Smooth muscle cell (in vitro differentiated cells): ENCODE data around the gene COX18. TPM values are rescaled to one million over a fixed set of nuclear protein-coding genes. Genes with fewer than 3 reads are reported as not detected.
A peak's percentile ranks its signal among the peaks of the same experiment; 100 is the strongest.

Experiments
- DNase-seq: peaks from one replicate; lab custom pipeline; 2025; ENCODE audit not compliant: unreplicated experiment; lab: John Stamatoyannopoulos, UW
- H2AFZ ChIP-seq: fragments of 200-600 bp; sonication (generic); 2 replicates; pipeline ENCODE4 v1.6.0; 2016; ENCODE audit warnings: antibody characterized with exemption, low read depth, mild to moderate bottlenecking
- H3F3A ChIP-seq: fragments of 200-600 bp; sonication (generic); 2 replicates; pipeline ENCODE4 v1.6.0; 2017; ENCODE audit warnings: antibody characterized with exemption, low read depth
- H3K27ac ChIP-seq: fragments of 200-600 bp; sonication (generic); 2 replicates; pipeline ENCODE4 v1.5.1; 2016; ENCODE audit warnings: low read depth, mild to moderate bottlenecking
- H3K27me3 ChIP-seq: fragments of 200-600 bp; sonication (generic); 2 replicates; pipeline ENCODE4 v1.6.1; 2016; ENCODE audit warnings: low read depth, mild to moderate bottlenecking
- H3K36me3 ChIP-seq: fragments of 200-600 bp; sonication (generic); 2 replicates; pipeline ENCODE4 v1.5.1; 2016; ENCODE audit warnings: low read depth
- H3K4me1 ChIP-seq: fragments of 200-600 bp; sonication (generic); 2 replicates; pipeline ENCODE4 v1.5.1; 2016; ENCODE audit warnings: low read depth
- H3K4me2 ChIP-seq: fragments of 200-600 bp; sonication (generic); 2 replicates; pipeline ENCODE4 v1.6.0; 2016; ENCODE audit warnings: mild to moderate bottlenecking
- H3K4me3 ChIP-seq: fragments of 200-600 bp; sonication (generic); 2 replicates; pipeline ENCODE4 v1.5.1; 2016; ENCODE audit warnings: mild to moderate bottlenecking
- H3K79me2 ChIP-seq: fragments of 200-600 bp; sonication (generic); 2 replicates; pipeline ENCODE4 v1.6.0; 2016; ENCODE audit warnings: low read depth, mild to moderate bottlenecking
- H3K9ac ChIP-seq: fragments of 200-600 bp; sonication (generic); 2 replicates; pipeline ENCODE4 v1.6.0; 2016; ENCODE audit warnings: low read depth
- H3K9me3 ChIP-seq: fragments of 200-600 bp; sonication (generic); replicated peaks from 2 replicates; pipeline ENCODE4 v1.5.1; 2016; ENCODE audit warnings: low read depth
- H4K20me1 ChIP-seq: fragments of 200-600 bp; sonication (generic); 2 replicates; pipeline ENCODE4 v1.6.0; 2016; ENCODE audit warnings: low read depth
- WGBS: methylation state at CpG from one replicate; pipeline ENCODE4 v1.1.7; 2016; ENCODE audit warnings: low lambda C conversion rate; 5-methylcytosine and 5-hydroxymethylcytosine counted together
- polyA plus RNA-seq: library from polyadenylated mRNA; unstranded; fragments of >200 nt; fragmentation: Nextera tagmentation; extraction: Ambion mirVana; gene quantifications from 2 replicates; pipeline ENCODE4 v1.2.1, GENCODE V29; 2016
- total RNA-seq: library from RNA; depleted of rRNA; stranded (reverse); fragments of >200 nt; gene quantifications from 2 replicates; pipeline ENCODE4 v1.2.3, GENCODE V29; 2014
- TF ChIP-seq, protein P1 (sequence below): fragments of 200-600 bp; sonication (generic); IDR thresholded peaks from 2 replicates; pipeline ENCODE4 v1.5.1; 2017; ENCODE audit warnings: borderline replicate concordance, mild to moderate bottlenecking, antibody characterized with exemption; ENCODE audit not compliant: insufficient read depth, poor library complexity, severe bottlenecking

Gene COX18
- total and polyA plus RNA-seq, 2 experiments from 2014 or later: 7.1 to 24.2 TPM

DNA sequence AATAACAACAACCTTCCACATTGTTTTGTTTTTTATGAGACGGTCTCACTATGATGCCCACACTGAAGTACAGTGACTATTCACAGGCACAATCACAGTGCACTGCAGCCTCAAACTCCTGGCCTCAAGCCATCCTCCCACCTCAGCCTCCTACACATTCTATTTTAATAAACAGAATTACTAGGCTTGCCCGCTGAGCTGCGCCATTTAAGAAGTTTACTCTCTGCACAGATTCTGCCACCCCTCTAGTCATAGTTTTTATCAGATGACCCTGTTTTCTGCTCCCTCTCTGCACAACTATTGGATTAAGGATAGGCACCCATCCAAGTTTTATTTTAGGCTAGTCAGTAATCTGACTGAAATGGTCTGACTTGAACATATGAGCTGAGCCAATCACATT, 11.3 kb upstream of the COX18 start:
- WGBS: 59% methylated on average over 3 of the region's 3 CpGs
- Histone ChIP-seq H3F3A (no peaks in the 10 kb centered on the region), H3K9me3 (no peaks in the 10 kb centered on the region), H4K20me1 (peaks cover 35% of the 10 kb centered on the region), H3K9ac (no peak overlapping the region), H2AFZ (no peak overlapping the region), H3K4me2 (no peak overlapping the region), H3K27me3 (no peaks in the 10 kb centered on the region), H3K27ac (peak overlapping the region; percentile 56), H3K4me3 (no peak overlapping the region), H3K36me3 (peaks cover 30% of the 10 kb centered on the region), H3K4me1 (no peaks in the 10 kb centered on the region), H3K79me2 (peaks cover 23% of the 10 kb centered on the region)
- DNase-seq: no peak
- TF ChIP-seq, protein P1, sequence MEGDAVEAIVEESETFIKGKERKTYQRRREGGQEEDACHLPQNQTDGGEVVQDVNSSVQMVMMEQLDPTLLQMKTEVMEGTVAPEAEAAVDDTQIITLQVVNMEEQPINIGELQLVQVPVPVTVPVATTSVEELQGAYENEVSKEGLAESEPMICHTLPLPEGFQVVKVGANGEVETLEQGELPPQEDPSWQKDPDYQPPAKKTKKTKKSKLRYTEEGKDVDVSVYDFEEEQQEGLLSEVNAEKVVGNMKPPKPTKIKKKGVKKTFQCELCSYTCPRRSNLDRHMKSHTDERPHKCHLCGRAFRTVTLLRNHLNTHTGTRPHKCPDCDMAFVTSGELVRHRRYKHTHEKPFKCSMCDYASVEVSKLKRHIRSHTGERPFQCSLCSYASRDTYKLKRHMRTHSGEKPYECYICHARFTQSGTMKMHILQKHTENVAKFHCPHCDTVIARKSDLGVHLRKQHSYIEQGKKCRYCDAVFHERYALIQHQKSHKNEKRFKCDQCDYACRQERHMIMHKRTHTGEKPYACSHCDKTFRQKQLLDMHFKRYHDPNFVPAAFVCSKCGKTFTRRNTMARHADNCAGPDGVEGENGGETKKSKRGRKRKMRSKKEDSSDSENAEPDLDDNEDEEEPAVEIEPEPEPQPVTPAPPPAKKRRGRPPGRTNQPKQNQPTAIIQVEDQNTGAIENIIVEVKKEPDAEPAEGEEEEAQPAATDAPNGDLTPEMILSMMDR: no peak

DNA sequence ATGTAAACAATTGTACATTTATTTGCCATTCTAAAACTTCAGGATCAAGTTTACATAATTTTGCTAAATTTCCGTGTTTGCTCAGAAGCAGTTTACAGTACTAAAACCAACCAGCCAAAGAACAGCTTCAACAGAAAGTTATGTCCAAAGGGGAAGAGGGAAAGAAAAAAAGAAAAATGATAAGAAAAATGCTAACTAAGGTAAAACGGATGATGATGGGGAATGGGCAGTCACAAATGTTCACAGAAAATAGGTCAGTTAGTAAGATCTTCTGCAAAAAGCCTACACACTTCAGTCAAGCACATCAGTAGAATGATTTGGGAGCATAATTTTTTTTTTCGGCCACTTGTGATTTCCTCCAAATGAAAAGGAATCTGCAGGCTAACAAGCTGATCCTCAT, 6.3 kb upstream of the COX18 start:
- Histone ChIP-seq H3K4me1 (no peaks in the 10 kb centered on the region), H3K36me3 (peaks cover 36% of the 10 kb centered on the region), H3K4me3 (no peak overlapping the region), H3K9me3 (no peaks in the 10 kb centered on the region), H3K27me3 (no peaks in the 10 kb centered on the region), H2AFZ (no peak overlapping the region), H4K20me1 (peaks cover 22% of the 10 kb centered on the region), H3F3A (peaks cover 16% of the 10 kb centered on the region), H3K4me2 (no peak overlapping the region), H3K9ac (no peak overlapping the region), H3K79me2 (peaks cover 9% of the 10 kb centered on the region), H3K27ac (no peak overlapping the region)
- WGBS: 94% methylated on average over 3 of the region's 3 CpGs
- DNase-seq: no peak
- TF ChIP-seq, protein P1: no peak

DNA sequence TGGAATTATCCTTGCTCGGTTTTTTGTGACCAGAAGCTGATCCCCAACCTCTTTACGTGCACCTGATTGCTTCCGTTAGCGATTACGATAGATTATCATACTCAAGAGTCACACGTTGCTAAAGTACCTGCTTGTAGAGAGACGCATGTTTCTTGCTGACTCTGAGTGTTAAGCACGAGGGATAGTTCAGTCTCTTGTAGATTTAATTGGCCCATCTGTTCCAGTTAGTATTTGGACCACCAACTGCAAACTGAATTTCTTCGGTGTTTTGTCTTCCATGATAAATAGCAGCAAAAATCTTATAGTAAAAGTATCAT, 516 bp upstream of the COX18 start:
- H4K20me1 ChIP-seq: no peaks in the 10 kb centered on the region
- H3K4me2 ChIP-seq: peak overlapping the region; percentile 90
- H3K79me2 ChIP-seq: peaks cover 27% of the 10 kb centered on the region
- H3K4me3 ChIP-seq: peak overlapping the region; percentile 71
- peak overlapping the region; percentile 75 for H3K9ac ChIP-seq
- 17% methylated on average over 9 of the region's 9 CpGs for WGBS
- no peaks in the 10 kb centered on the region for H3K27me3 ChIP-seq
- no peak for DNase-seq
- H3K4me1 ChIP-seq: peaks cover 8% of the 10 kb centered on the region
- TF ChIP-seq, protein P1: no peak
- H2AFZ ChIP-seq: peak overlapping the region; percentile 29
- H3K27ac ChIP-seq: peak overlapping the region; percentile 90
- peaks cover 27% of the 10 kb centered on the region for H3F3A ChIP-seq
- H3K9me3 ChIP-seq: no peaks in the 10 kb centered on the region
- H3K36me3 ChIP-seq: peaks cover 10% of the 10 kb centered on the region

DNA sequence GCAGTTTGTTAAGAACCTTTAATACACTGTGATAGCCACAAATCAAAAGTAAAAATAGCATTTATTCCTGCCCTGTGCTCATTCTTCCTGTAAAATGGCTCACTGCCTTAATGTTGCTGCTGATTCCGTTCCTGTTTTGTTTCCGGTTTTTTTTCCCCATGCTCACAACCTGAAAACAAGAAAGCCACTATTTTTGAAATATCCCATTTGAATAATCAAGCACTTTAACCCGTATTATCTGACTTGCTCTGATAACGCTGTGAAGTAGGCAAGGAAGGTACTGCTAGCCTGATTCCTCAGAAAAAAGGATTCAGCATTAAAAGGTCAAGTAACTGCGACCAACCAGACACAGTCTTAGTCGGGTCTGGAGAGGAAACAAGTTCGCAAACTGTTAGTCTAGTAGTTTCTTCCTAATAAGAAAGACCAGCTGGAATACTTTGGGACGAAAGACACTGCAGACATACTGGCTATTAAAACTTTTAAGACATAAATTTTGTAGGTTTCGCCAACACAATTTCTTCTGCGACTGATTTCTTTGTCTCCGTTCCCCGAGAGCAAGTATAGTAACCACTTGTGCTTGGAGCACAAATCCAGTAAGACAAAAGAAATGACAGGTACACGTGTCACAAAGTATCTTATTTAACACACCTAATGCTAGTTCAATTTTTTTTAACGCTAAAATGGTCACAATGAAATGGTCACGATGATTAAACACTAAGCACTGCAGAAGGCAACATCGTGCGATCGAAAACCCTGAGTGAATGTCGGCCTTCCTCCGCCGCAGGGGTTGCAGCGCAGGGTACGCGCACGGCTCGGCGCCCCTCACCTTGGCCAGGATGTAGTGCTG, 802 bp downstream of the COX18 start:
- TF ChIP-seq, protein P1: no peak
- Histone ChIP-seq H2AFZ (peak overlapping the region; percentile 79), H3F3A (peaks cover 24% of the 10 kb centered on the region), H4K20me1 (no peaks in the 10 kb centered on the region), H3K36me3 (peaks cover 4% of the 10 kb centered on the region), H3K4me2 (peak overlapping the region; percentile 94), H3K27ac (peak overlapping the region; percentile 90), H3K4me3 (peak overlapping the region; percentile 71), H3K27me3 (no peaks in the 10 kb centered on the region), H3K79me2 (peaks cover 32% of the 10 kb centered on the region), H3K4me1 (peaks cover 8% of the 10 kb centered on the region), H3K9me3 (no peaks in the 10 kb centered on the region), H3K9ac (peak overlapping the region; percentile 82)
- DNase-seq: no peak
- WGBS: 1% methylated on average over 27 of the region's 27 CpGs
